Nephron (organoid): ENCODE results near the gene PACSIN2.
A peak's percentile ranks its signal among the peaks of the same experiment; 100 is the strongest.

Experiments used
- H3K27ac Mint-ChIP-seq, 3 experiments: 2 replicates each; pipeline ENCODE4 v1.8.0; 2020; ENCODE audit warnings: mixed read lengths in 3 of 3, mild to moderate bottlenecking in 2 of 3, moderate library complexity in 1 of 3
- H3K27me3 Mint-ChIP-seq: 2 replicates; pipeline ENCODE4 v1.8.0; 2021; ENCODE audit warnings: low read depth, mild to moderate bottlenecking, moderate library complexity, mixed read lengths
- H3K36me3 Mint-ChIP-seq: 2 replicates; pipeline ENCODE4 v1.8.0; 2020; ENCODE audit warnings: low read depth, mixed read lengths
- H3K4me1 Mint-ChIP-seq: 2 replicates; pipeline ENCODE4 v1.8.0; 2020; ENCODE audit warnings: mixed read lengths
- H3K4me3 Mint-ChIP-seq, 3 experiments: 2 replicates each; pipeline ENCODE4 v1.8.0; 2020; ENCODE audit warnings: mild to moderate bottlenecking in 3 of 3, mixed read lengths in 3 of 3, moderate library complexity in 2 of 3
- H3K9me3 Mint-ChIP-seq: 2 replicates; pipeline ENCODE4 v1.8.0; 2020; ENCODE audit warnings: mixed read lengths
- CTCF ChIP-seq, 3 experiments: fragments of 200-600 bp; sonication (generic); IDR thresholded peaks; one replicate each; pipeline ENCODE4 v1.5.0; 2021; ENCODE audit warnings: antibody characterized with exemption in 3 of 3; ENCODE audit not compliant: unreplicated experiment in 3 of 3

Gene PACSIN2

GRCh38 chr22:42943981-42944380 is 71.0 kb downstream of the PACSIN2 start:
- Mint-ChIP-seq H3K27me3 (no peaks in the 10 kb centered on the region), H3K27ac (no peak overlapping the region), H3K4me1 (peaks cover 39% of the 10 kb centered on the region), H3K9me3 (no peaks in the 10 kb centered on the region), H3K4me3 (no peak overlapping the region), H3K36me3 (peaks cover 7% of the 10 kb centered on the region)
- no peak for TF ChIP-seq CTCF (IDR thresholded peaks at IDR 0.05; ENCODE audit: unreplicated experiment in 3 of 3)

DNA sequence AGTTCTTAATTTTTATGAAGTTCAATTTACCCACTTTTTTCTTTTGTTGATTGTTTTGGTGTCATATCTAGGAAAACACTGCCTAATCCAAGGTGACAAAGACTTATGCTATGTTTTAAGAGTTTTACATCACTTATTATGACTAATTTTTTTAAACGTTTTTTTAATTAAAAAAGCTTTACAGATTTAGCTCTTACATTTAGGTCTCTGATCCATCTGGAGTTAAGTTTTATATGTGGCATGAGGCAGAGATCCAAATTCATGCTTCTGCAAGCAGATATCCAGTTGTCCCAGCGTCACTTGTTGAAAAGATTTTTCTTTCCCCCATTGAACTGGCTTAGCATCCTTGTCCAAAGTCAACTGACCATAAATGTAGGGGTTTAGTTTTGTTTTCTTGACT is 72.6 kb downstream of the PACSIN2 start:
- Mint-ChIP-seq H3K4me1 (peaks cover 45% of the 10 kb centered on the region), H3K36me3 (peaks cover 7% of the 10 kb centered on the region), H3K27ac (no peak overlapping the region), H3K4me3 (no peak overlapping the region), H3K27me3 (no peaks in the 10 kb centered on the region), H3K9me3 (no peaks in the 10 kb centered on the region)
- TF ChIP-seq CTCF (IDR thresholded peaks at IDR 0.05; ENCODE audit: unreplicated experiment in 3 of 3), result no peak

DNA sequence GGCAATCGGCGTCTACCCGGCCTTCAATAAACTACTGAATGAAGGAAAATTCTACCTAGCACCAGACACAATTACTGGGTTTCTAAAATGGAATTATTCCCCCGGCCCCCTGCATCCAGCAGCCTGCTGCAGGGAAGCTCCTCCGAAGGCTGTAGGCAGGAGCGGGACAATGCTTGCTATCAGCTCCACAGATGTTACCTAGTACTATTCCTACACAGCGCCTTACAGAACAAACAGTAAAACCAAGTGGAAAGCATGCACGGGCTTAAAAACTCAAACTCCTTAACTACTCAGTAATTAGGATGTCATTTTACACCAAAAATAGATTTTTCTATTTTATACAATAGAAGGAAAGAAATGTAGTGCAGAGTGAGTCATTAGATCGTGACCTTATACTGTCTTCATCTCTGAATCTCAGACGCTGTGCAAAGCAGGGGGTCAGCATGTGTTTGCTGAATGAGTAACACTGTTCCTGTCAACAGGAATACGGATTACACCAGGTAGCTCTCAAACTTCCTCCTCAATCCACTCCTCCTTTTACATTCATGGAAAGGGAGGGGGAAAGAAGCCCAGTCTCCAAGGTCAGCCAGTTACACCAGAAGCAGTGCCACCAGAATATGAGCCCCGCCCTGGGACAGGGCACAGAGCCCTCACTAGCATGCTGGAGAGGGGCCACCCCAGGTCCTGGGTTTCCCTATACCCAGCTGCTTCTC is 74.9 kb downstream of the PACSIN2 start:
- H3K36me3 Mint-ChIP-seq, result no peaks in the 10 kb centered on the region
- no peaks in the 10 kb centered on the region for H3K9me3 Mint-ChIP-seq
- H3K27ac Mint-ChIP-seq, result peak overlapping the region in 2 of 3 experiments; percentile 7 to 40
- no peaks in the 10 kb centered on the region for H3K27me3 Mint-ChIP-seq
- no peak for TF ChIP-seq CTCF (IDR thresholded peaks at IDR 0.05; ENCODE audit: unreplicated experiment in 3 of 3)
- no peak overlapping the region for H3K4me3 Mint-ChIP-seq
- H3K4me1 Mint-ChIP-seq, result peaks cover 39% of the 10 kb centered on the region

DNA sequence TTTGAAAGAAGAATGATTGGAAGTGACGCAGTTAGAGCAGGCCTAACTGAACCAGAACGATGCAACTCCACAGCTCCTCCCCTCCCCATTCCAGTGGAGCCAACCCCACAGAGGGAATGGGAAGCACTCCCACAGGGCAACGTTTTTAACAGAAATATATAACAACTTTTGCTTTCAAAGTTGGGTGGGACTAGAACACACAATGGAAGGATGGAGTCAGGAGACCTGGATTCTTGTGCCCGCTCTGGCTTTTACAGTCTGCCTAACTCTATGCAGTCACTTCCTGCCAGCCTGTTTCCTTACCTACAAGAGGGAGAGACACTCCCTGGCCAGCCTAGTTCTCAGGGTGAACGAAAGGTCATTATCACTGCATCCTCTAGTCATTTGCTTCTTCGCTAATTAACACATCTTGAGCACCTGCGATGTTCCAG is 75.5 kb downstream of the PACSIN2 start:
- H3K9me3 Mint-ChIP-seq, result no peaks in the 10 kb centered on the region
- H3K36me3 Mint-ChIP-seq, result no peaks in the 10 kb centered on the region

GRCh38 chr22:42938976-42939375 is 76.0 kb downstream of the PACSIN2 start:
- Mint-ChIP-seq H3K4me3 (no peak overlapping the region), H3K9me3 (no peaks in the 10 kb centered on the region), H3K36me3 (no peaks in the 10 kb centered on the region), H3K4me1 (peaks cover 49% of the 10 kb centered on the region), H3K27me3 (no peaks in the 10 kb centered on the region), H3K27ac (no peak overlapping the region)
- no peak for TF ChIP-seq CTCF (IDR thresholded peaks at IDR 0.05; ENCODE audit: unreplicated experiment in 3 of 3)

More for the DNA sequence above, 75.5 kb downstream of the PACSIN2 start:
- Mint-ChIP-seq H3K4me1 (peaks cover 44% of the 10 kb centered on the region), H3K4me3 (no peak overlapping the region), H3K27ac (peak overlapping the region in 1 of 3 experiments; percentile 40), H3K27me3 (no peaks in the 10 kb centered on the region)
- TF ChIP-seq CTCF (IDR thresholded peaks at IDR 0.05; ENCODE audit: unreplicated experiment in 3 of 3), result no peak

GRCh38 chr22:42938449-42938848 is 76.5 kb downstream of the PACSIN2 start:
- Mint-ChIP-seq H3K4me3 (no peak overlapping the region), H3K9me3 (no peaks in the 10 kb centered on the region), H3K36me3 (no peaks in the 10 kb centered on the region), H3K27me3 (no peaks in the 10 kb centered on the region), H3K27ac (peak overlapping the region in 1 of 3 experiments; percentile 28), H3K4me1 (peaks cover 54% of the 10 kb centered on the region)
- no peak for TF ChIP-seq CTCF (IDR thresholded peaks at IDR 0.05; ENCODE audit: unreplicated experiment in 3 of 3)
